Inflammatory macrophage treated with lipopolysaccharide for 4 hours (primary cell): Measurements from ENCODE around the gene ERBB4.

Experiments used
- DNase-seq: peaks from one replicate; pipeline ENCODE4 v3.0.0-alpha.2; 2020

ERBB4 gene

GRCh38 chr2:212359425-212360067, 179.1 kb downstream of the ERBB4 start:
- no peak for DNase-seq

- DNase-seq, result no peak
Observed at GRCh38 chr2:212357606-212358005, 181.0 kb downstream of the ERBB4 start.

- DNase-seq, result no peak
Observed at GRCh38 chr2:212354382-212354781, 184.2 kb downstream of the ERBB4 start.

DNA sequence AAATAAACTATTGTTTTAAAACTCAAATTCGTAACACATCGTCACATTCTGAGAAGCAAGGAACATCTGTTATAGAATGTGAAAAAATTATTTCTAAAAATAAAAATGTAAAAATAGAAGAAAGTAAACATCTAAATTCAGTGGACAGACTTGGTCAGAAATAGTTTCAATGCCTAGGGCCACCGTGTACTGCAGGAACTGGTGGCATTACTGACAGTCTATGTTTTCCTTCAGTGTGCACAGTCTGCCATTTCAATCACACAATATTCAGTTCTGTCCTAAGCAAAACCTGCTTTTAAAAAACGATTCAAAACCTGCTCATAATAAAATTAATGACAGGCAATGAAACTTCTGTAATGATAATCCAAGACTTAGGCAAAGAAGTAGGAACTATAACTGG, 190.1 kb downstream of the ERBB4 start:
- DNase-seq, result no peak

DNA sequence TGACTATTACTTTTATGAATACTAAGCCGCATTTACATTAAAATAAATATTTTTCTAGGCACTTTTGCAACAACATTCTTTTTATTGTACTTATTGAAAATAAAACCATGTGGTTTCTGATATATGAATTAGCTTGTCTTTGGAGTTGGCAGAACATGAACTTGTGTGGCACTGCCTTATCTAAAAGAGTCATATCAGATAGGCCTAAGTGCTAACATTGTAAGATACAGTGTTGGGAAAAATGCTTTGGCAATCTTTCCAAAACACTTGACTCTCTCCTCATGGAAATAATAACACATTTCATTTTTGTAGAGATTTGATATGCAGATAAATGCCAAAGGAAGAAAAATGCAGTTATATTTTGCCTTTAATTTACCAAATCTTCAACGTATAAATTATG, 191.7 kb downstream of the ERBB4 start:
- DNase-seq, result no peak

DNA sequence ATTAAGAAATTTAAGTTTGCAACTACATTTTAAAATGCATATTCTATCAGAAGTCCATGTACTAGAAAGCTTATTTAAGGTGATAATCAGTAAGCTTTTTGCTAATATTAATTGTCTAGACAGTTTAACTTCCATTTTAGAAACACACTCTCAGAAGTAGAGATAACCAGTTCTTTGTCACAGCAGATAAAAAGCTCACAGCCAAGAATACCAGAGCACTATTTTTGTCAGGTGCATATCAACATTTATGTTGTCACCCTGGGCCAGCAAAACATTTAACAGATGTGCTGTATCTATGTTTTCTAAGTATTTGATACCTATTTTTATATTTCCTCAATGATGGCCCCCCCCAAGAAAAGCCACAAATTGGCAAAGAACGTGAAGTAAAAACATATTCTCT, 192.6 kb downstream of the ERBB4 start:
- DNase-seq, result no peak

- DNase-seq, result no peak
Observed at GRCh38 chr2:212344131-212344530, 194.5 kb downstream of the ERBB4 start.

- no peak for DNase-seq
Observed at GRCh38 chr2:212343167-212343566, 195.4 kb downstream of the ERBB4 start.

GRCh38 chr2:212337486-212338343, 200.9 kb downstream of the ERBB4 start:
- DNase-seq, result no peak

- DNase-seq, result no peak
Observed at GRCh38 chr2:212337036-212337435, 201.6 kb downstream of the ERBB4 start.

DNA sequence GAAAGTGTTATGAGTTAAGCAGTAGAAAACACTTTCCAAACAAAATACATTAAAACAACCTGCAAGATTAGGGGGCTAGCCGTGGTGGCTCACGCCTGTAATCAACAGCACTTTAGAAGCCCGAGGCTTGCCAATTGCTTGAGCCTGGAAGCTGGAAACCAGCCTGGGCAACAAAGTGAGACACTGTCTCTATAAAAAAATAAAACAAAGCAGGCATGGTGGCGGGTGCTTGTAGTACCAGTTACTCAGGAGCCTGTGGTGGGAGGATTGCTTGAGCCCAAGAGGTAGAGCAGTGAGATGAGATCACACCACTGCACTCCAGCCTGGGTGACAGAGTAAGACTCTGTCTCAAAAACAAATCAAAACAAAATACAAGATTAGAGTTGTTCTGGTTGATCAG, 208.3 kb downstream of the ERBB4 start:
- DNase-seq, result no peak

- DNase-seq, result no peak
Observed at GRCh38 chr2:212328712-212329496, 209.7 kb downstream of the ERBB4 start.

- DNase-seq, result no peak
Observed at GRCh38 chr2:212328136-212328535, 210.5 kb downstream of the ERBB4 start.

DNA sequence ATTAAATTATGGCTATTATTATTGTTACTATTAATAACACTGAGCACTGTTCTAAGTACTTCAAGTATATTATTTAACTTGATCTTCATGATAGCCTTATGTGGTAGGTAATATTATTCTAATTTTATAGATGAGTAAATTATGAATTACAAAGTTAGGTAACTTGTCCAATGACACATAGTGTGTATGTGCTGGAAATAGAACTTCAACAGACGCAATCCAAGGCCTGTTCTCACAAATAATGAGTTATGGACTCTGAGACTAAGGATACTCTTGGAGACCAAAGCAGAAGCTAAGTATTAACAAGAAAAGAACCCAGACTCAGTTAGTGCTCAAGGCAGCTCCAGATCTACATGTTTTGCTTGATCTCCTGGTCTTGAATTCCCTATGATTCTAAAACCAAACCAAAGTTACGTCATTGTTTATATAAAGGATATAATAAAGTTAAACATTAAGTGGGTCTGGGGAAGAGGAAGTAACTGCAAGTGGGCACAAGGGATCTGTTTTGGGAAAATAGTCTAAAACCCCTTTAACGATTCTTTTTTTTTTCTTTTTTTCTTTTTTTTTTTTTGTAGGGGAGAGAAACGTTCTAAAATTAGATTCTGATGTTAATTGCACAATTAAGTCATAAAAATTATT, 211.3 kb downstream of the ERBB4 start:
- no peak for DNase-seq

GRCh38 chr2:212318636-212319035, 220.0 kb downstream of the ERBB4 start:
- DNase-seq, result no peak

DNA sequence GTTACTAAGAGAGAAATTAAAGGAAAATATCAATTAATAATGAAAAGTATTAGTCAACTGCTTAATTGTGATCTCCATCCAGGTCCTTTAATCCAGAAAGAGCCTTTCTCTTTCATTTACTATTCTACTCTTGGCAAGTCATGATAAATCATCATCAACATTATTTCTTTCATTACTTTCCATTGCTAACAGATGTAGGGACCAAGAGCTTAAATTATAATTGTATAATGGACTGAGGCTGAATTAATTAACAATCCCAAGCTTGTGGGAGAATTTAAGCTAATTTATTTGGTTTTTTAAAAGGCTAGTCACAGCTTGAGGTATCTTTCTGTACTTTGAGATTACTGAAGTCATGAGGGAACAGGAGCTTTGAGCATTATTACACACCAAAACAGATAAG, 223.9 kb downstream of the ERBB4 start:
- no peak for DNase-seq

GRCh38 chr2:212311807-212312404, 226.7 kb downstream of the ERBB4 start:
- no peak for DNase-seq

DNA sequence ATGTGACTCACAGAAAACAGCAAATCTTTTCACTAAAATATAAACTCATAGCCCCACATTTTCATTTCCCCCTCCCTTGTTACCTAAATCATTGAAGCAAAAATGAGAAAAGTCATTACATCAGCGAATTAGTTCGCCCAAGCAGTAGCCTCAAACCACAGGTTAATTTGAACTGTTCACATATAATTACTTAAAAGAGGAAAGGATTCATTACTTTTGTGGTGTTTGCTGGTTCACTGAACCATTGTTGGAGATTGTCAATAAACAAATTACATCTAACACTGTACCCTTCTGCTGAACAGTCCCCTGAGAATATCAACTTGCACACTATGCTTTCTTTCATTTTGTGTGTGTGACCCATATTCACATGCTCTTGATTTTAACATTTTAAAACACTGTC, 238.7 kb downstream of the ERBB4 start:
- no peak for DNase-seq

DNA sequence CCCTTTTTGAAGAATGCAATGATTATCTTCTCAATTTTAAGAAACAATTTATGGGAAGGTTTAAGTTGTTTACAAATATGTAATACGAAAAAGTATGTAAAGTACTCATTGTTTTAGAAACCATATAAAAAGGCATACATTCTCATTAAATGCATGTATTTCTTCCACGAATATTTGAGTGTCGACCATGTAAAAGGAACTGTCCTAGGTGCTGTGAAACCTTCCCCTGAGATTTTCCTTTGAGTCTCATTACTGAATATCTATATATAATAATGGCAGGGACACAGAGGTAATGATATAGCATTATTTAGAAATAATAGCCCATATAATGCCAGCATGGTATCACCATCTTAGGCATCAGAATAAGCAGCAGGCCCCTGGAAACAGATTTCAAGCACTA, 239.3 kb downstream of the ERBB4 start:
- DNase-seq, result no peak

DNA sequence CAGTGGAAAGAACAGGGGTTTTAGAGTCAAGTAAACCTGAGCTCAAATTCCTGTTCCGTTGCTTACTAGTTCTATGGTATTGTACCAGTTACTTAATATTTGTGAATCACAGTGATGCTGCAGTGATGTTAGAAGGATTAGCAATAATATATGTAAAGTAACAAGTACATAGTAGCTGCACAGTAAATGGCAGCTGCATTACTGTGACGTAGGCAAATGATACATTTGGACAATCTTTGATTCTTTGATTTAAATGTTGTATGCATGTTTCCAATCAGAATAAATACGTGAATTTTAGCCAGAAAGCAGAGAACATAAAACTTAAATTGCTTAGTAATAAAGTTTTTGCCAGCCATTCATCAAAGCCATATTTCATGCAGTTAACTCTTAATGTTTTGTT, 243.0 kb downstream of the ERBB4 start:
- DNase-seq, result no peak

- no peak for DNase-seq
Observed at GRCh38 chr2:212294816-212295215, 243.8 kb downstream of the ERBB4 start.

DNA sequence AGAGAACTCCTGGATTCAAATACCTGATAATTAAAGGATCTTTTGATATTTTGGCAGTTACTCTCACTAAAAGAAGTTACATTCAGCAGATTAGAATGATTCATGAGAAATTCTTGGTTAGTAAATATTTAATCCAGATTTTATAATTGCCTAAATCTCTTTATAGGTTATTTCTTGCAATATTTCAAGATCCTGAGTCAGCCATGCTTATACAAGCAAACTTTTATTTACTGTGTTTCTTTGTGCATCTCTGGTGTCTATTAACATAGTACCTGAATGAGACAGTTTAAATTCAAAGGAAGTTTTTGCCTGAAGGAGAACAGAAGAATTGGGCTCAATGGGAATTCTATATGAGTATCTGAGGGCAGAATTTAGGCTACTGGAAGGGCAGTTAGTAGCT, 249.3 kb downstream of the ERBB4 start:
- no peak for DNase-seq

GRCh38 chr2:212288308-212288707, 250.3 kb downstream of the ERBB4 start:
- no peak for DNase-seq
